Caco-2 (cell line): ENCODE data around the gene CCZ1. TPM values are rescaled to one million over a fixed set of nuclear protein-coding genes. Genes with fewer than 3 reads are reported as not detected.
"Not testable (repeated sequence)": the region's sequence is repeated elsewhere in the genome, so short reads cannot be mapped to it uniquely, and the experiment has no call there.

Source experiments
- BruUV-seq: library from RNA; stranded (reverse); fragments of 400-500 nt; replicated peaks from 2 replicates; lab custom pipeline; 2021; lab: Mats Ljungman, UMichigan
- CTCF ChIA-PET: fragments of 300-600 bp; sonication (Branson Sonifier 250); formaldehyde crosslinking; loops from one replicate; lab custom pipeline; 2022; ENCODE audit warnings: antibody characterized with exemption; lab: Charles Lee
- POLR2A ChIA-PET: fragments of 300-600 bp; sonication (Branson Sonifier 250); formaldehyde crosslinking; loops from one replicate; lab custom pipeline; 2022; ENCODE audit warnings: antibody characterized with exemption; lab: Charles Lee
- DNase-seq, 2 experiments: peaks; one replicate each; pipeline versions ENCODE4 v3.0.0 to v3.0.0-alpha.2; 2020 to 2022
- H3K27me3 ChIP-seq: replicated peaks from 2 replicates; pipeline ENCODE4 v1.6.0; 2011; ENCODE audit warnings: low read length; ENCODE audit not compliant: control insufficient read depth, insufficient read depth
- H3K36me3 ChIP-seq: 2 replicates; pipeline ENCODE4 v1.5.1; 2011; ENCODE audit warnings: low read length; ENCODE audit not compliant: control insufficient read depth, insufficient read depth
- H3K4me1 ChIP-seq: fragments of 250-450 bp; sonication (Bioruptor Pico); 2 replicates; pipeline ENCODE4 v1.5.1; 2020; ENCODE audit warnings: mild to moderate bottlenecking
- H3K4me3 ChIP-seq: 2 replicates; pipeline ENCODE4 v1.5.1; 2011; ENCODE audit warnings: low read depth, mild to moderate bottlenecking, control low read depth, low read length
- H3K9me3 ChIP-seq: fragments of 250-450 bp; sonication (Bioruptor Pico); 2 replicates; pipeline ENCODE4 v1.5.1; 2020; ENCODE audit warnings: mild to moderate bottlenecking, moderate library complexity
- H3K27ac Mint-ChIP-seq: one replicate; pipeline ENCODE4 v1.8.0; 2022; ENCODE audit warnings: mixed read lengths; ENCODE audit not compliant: unreplicated experiment
- H3K27me3 Mint-ChIP-seq: one replicate; pipeline ENCODE4 v1.8.0; 2022; ENCODE audit warnings: mixed read lengths; ENCODE audit not compliant: insufficient read depth, unreplicated experiment
- H3K36me3 Mint-ChIP-seq: one replicate; pipeline ENCODE4 v1.8.0; 2022; ENCODE audit warnings: mild to moderate bottlenecking, mixed read lengths; ENCODE audit not compliant: insufficient read depth, unreplicated experiment
- H3K4me1 Mint-ChIP-seq: one replicate; pipeline ENCODE4 v1.8.0; 2022; ENCODE audit warnings: low read depth, mixed read lengths; ENCODE audit not compliant: unreplicated experiment
- H3K4me3 Mint-ChIP-seq: one replicate; pipeline ENCODE4 v1.8.0; 2022; ENCODE audit warnings: mild to moderate bottlenecking, moderate library complexity, mixed read lengths; ENCODE audit not compliant: unreplicated experiment
- H3K9me3 Mint-ChIP-seq: one replicate; pipeline ENCODE4 v1.8.0; 2022; ENCODE audit warnings: mixed read lengths; ENCODE audit not compliant: unreplicated experiment
- intact Hi-C: fragments of 100-400 bp; cut with micrococcal nuclease; formaldehyde crosslinking; loops from one replicate; pipeline ENCODE4 v1.10.0; 2022; ENCODE audit not compliant: unreplicated experiment
- total RNA-seq: library from RNA; stranded (reverse); gene quantifications from 2 replicates; pipeline ENCODE4 v1.2.3, GENCODE V29; 2022

The CCZ1 gene
- total RNA-seq, 1 experiment from 2014 or later = 76.4 TPM

DNA sequence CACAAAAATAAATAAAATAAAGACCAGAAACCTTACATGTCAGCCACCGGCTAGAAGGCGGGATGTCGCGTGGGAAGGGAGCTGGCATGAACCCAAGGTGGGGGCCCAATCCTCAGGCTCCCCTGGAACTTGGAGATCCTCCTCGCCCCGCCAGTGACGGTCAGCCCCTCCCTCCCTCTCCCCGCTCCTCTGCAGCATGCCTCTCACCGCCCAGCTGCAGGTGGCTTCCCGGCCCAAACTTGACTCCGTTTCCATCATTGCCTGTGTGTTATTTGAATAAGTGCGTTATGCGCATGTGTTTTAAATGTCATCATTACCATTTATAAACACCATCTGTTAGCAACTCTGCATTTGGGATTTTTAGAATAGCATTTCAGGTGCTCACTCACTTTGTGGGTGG is 64.7 kb downstream of the CCZ1 start:
- POLR2A ChIA-PET, BruUV-seq, H3K36me3 Mint-ChIP-seq, H3K27me3 ChIP-seq, H3K4me3 Mint-ChIP-seq, H3K4me1 ChIP-seq, H3K9me3 Mint-ChIP-seq, H3K4me3 ChIP-seq, H3K27ac Mint-ChIP-seq, DNase-seq, H3K27me3 Mint-ChIP-seq, CTCF ChIA-PET, intact Hi-C loops, H3K36me3 ChIP-seq, H3K4me1 Mint-ChIP-seq, H3K9me3 ChIP-seq: not testable (repeated sequence)

DNA sequence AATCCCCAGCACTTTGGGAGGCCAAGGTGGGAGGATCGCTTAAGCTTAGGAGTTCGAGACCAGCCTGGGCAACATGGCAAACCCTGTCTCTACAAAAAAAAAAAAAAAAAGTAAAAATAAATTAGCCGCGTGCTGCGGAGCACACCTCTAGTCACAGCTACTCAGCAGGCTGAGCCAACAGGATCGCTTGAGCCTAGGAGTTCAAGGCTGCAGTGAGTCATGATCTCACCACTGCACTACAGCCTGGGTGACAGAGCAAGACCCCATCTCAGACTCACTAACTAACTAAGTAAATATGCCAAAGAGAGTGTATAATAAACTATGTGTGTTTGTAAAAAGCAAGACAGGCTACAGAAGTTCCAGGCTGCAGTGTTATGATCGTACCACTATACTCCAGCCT is 65.3 kb downstream of the CCZ1 start:
- H3K36me3 ChIP-seq, H3K27ac Mint-ChIP-seq, H3K9me3 Mint-ChIP-seq, H3K27me3 ChIP-seq, H3K9me3 ChIP-seq, H3K4me1 Mint-ChIP-seq, H3K4me1 ChIP-seq, BruUV-seq, H3K36me3 Mint-ChIP-seq, POLR2A ChIA-PET, H3K4me3 Mint-ChIP-seq, H3K27me3 Mint-ChIP-seq, DNase-seq, intact Hi-C loops, H3K4me3 ChIP-seq, CTCF ChIA-PET: not testable (repeated sequence)

DNA sequence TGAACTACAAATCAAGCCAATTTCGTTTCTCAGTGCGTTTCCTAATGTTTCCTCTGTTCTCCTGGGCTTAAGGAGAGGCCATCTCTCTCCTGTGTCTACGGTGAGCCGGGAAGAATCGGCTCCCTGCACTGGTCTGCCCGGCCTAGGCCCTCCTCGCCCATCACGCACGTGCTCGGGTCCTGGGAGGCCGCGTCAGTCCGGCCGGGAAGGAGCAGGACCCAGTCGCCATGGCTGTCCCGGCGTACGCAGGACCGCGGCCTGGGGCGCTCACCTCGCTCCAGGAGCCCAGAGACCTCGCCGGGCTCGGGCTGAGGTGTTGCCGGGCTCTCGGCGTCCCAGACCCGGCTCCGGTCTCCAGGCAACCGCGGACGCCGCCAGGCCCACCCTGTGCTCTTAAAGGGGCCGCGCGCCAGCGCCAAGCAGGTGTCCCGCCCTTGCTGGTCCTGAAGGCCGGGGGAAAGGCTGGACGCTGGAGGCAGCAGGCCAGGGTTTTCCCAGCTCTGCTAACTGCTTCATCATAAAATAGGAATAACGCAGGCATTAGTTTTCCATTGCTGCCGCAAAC is 71.9 kb downstream of the CCZ1 start, which contains the start of gene RSPH10B:
RSPH10B (minus strand) TSS at position 343 of the 565 bp plus-strand sequence. CDS start 3,573 bp downstream, outside the sequence.
- DNase-seq, H3K9me3 ChIP-seq, H3K9me3 Mint-ChIP-seq, CTCF ChIA-PET, H3K4me1 ChIP-seq, H3K27me3 Mint-ChIP-seq, H3K4me1 Mint-ChIP-seq, BruUV-seq, H3K36me3 ChIP-seq, H3K4me3 Mint-ChIP-seq, H3K27me3 ChIP-seq, H3K27ac Mint-ChIP-seq, H3K36me3 Mint-ChIP-seq, H3K4me3 ChIP-seq, intact Hi-C loops, POLR2A ChIA-PET: not testable (repeated sequence)

DNA sequence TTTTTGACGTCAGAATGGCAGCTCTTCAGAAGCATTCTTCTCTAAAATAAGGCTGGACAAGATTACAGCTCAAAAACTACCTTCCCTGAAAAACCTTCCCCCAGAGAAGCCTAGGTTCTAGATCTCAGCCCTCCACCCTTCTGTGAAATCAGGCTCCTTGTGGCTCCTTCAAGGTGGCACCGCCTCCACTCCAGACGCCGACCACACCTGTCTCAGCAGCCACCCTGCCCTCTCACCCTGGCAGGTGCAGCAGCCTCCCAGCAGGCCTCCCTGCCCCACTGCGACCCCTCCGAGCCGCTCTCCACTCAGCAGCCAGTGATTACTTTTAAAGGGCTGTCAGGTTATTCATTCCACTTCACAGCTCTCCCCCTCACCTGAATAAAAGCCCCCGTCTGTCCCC is 75.0 kb downstream of the CCZ1 start:
- H3K36me3 Mint-ChIP-seq, H3K4me1 Mint-ChIP-seq, BruUV-seq, H3K9me3 Mint-ChIP-seq, H3K4me3 ChIP-seq, POLR2A ChIA-PET, H3K27me3 ChIP-seq, H3K4me3 Mint-ChIP-seq, H3K27ac Mint-ChIP-seq, H3K36me3 ChIP-seq, H3K9me3 ChIP-seq, H3K4me1 ChIP-seq, CTCF ChIA-PET, intact Hi-C loops, DNase-seq, H3K27me3 Mint-ChIP-seq: not testable (repeated sequence)

Other genes starting within 250 kb of the CCZ1 start
- 40.6 and 44.6 TPM in 2 replicates for gene RNF216, start 117.1 kb upstream of the CCZ1 start, total RNA-seq
- not detected in 2 replicates for gene OCM, start 17.9 kb upstream of the CCZ1 start, total RNA-seq
- 0.16 TPM in 1 of 2 replicates, not detected in the other for gene RSPH10B, start 72.0 kb downstream of the CCZ1 start, total RNA-seq
- gene PMS2, start 110.3 kb downstream of the CCZ1 start, total RNA-seq = 22.6 TPM in 2 replicates
- 85.1 and 96.3 TPM in 2 replicates for gene AIMP2, start 110.5 kb downstream of the CCZ1 start, total RNA-seq
- 0.32 TPM in 1 of 2 replicates, not detected in the other for gene ANKRD61, start 132.6 kb downstream of the CCZ1 start, total RNA-seq
- 138 and 142 TPM in 2 replicates for gene EIF2AK1, start 160.4 kb downstream of the CCZ1 start, total RNA-seq
- gene USP42, start 206.2 kb downstream of the CCZ1 start, total RNA-seq = 14.7 and 16.1 TPM in 2 replicates